Hepatocyte (in vitro differentiated cells): ENCODE results near the gene ATP6V0B. TPM values are rescaled to one million over a fixed set of nuclear protein-coding genes. Genes with fewer than 3 reads are reported as not detected.

Experiments used
- DNase-seq: peaks from one replicate; pipeline ENCODE4 v3.0.0-alpha.2; 2016; ENCODE audit warnings: low spot score
- H2AFZ ChIP-seq: fragments of 200-600 bp; sonication (generic); 2 replicates; pipeline ENCODE4 v1.6.0; 2016; ENCODE audit warnings: antibody characterized with exemption, mild to moderate bottlenecking
- H3K27ac ChIP-seq: fragments of 200-600 bp; sonication (generic); 2 replicates; pipeline ENCODE4 v1.5.1; 2016; ENCODE audit warnings: mild to moderate bottlenecking
- H3K27me3 ChIP-seq: fragments of 200-600 bp; sonication (generic); 2 replicates; pipeline ENCODE4 v1.6.1; 2016
- H3K36me3 ChIP-seq: fragments of 200-600 bp; sonication (generic); replicated peaks from 2 replicates; pipeline ENCODE4 v1.5.1; 2016; ENCODE audit warnings: low read depth; ENCODE audit not compliant: insufficient read depth
- H3K4me1 ChIP-seq: fragments of 200-600 bp; sonication (generic); 2 replicates; pipeline ENCODE4 v1.5.1; 2016; ENCODE audit warnings: mild to moderate bottlenecking, moderate library complexity; ENCODE audit not compliant: insufficient read depth
- H3K4me2 ChIP-seq: fragments of 200-600 bp; sonication (generic); 2 replicates; pipeline ENCODE4 v1.6.0; 2016
- H3K4me3 ChIP-seq: fragments of 200-600 bp; sonication (generic); 2 replicates; pipeline ENCODE4 v1.5.1; 2016; ENCODE audit warnings: mild to moderate bottlenecking
- H3K79me2 ChIP-seq: fragments of 200-600 bp; sonication (generic); 2 replicates; pipeline ENCODE4 v1.6.0; 2017; ENCODE audit warnings: mild to moderate bottlenecking
- H3K9me2 ChIP-seq: fragments of 200-600 bp; sonication (generic); replicated peaks from 2 replicates; pipeline ENCODE4 v1.6.0; 2017; ENCODE audit warnings: mild to moderate bottlenecking; ENCODE audit not compliant: insufficient read depth
- H3K9me3 ChIP-seq: fragments of 200-600 bp; sonication (generic); 2 replicates; pipeline ENCODE4 v1.5.1; 2016; ENCODE audit warnings: low read depth, mild to moderate bottlenecking
- H4K20me1 ChIP-seq: fragments of 200-600 bp; sonication (generic); 2 replicates; pipeline ENCODE4 v1.6.0; 2016; ENCODE audit warnings: mild to moderate bottlenecking; ENCODE audit not compliant: insufficient read depth, poor library complexity, severe bottlenecking
- CTCF ChIP-seq: fragments of 200-600 bp; sonication (generic); IDR thresholded peaks from 2 replicates; pipeline ENCODE4 v1.5.1; 2016; ENCODE audit warnings: antibody characterized with exemption, mild to moderate bottlenecking; ENCODE audit not compliant: poor library complexity
- EZH2 ChIP-seq: fragments of 200-600 bp; sonication (generic); IDR thresholded peaks from 2 replicates; pipeline ENCODE4 v1.6.1; 2016; ENCODE audit warnings: antibody characterized with exemption, mild to moderate bottlenecking, borderline replicate concordance
- EZH2phosphoT487 ChIP-seq: fragments of 200-600 bp; sonication (generic); IDR thresholded peaks from one replicate; pipeline ENCODE4 v1.6.1; 2018; ENCODE audit warnings: antibody characterized with exemption, mild to moderate bottlenecking, low read depth, moderate library complexity; ENCODE audit not compliant: unreplicated experiment, severe bottlenecking
- WGBS: methylation state at CpG from one replicate; pipeline ENCODE4 v1.1.6; 2016; ENCODE audit warnings: low lambda C conversion rate; ENCODE audit errors: missing lambda C conversion rate; 5-methylcytosine and 5-hydroxymethylcytosine counted together
- polyA plus RNA-seq: library from polyadenylated mRNA; unstranded; fragments of >200 nt; fragmentation: Nextera tagmentation; extraction: Ambion mirVana; gene quantifications from 2 replicates; pipeline ENCODE4 v1.2.1, GENCODE V29; 2016
- total RNA-seq: library from RNA; depleted of rRNA; stranded (reverse); fragments of >200 nt; gene quantifications from 2 replicates; pipeline ENCODE4 v1.2.3, GENCODE V29; 2014

ATP6V0B gene
- total and polyA plus RNA-seq, 2 experiments from 2014 or later = 195 to 366 TPM

- Histone ChIP-seq H3K79me2 (peaks cover 53% of the 10 kb centered on the region), H4K20me1 (peaks cover 30% of the 10 kb centered on the region), H3K4me2 (peak within 1 kb of the TSS; percentile 99), H3K4me1 (peaks cover 35% of the 10 kb centered on the region), H3K9me3 (no peaks in the 10 kb centered on the region), H3K27ac (peak within 1 kb of the TSS; percentile 79), H3K4me3 (peak within 1 kb of the TSS; percentile 70), H3K27me3 (no peaks in the 10 kb centered on the region), H3K9me2 (no peaks in the 10 kb centered on the region), H3K36me3 (no peaks in the 10 kb centered on the region), H2AFZ (peak within 1 kb of the TSS; percentile 52)
- peak; percentile 77 for DNase-seq
- 9% methylated on average over 25 of the region's 54 CpGs for WGBS
- TF ChIP-seq EZH2phosphoT487 (no peak), EZH2 (no peak), CTCF (no peak)
Measured at GRCh38 chr1:43978551-43979260, 3.9 kb downstream of the ATP6V0B start, which contains the start of gene B4GALT2. Gene B4GALT2 (plus strand): TSS chr1:43979210. CDS start chr1:43981161, 1,951 bp downstream.

- Histone ChIP-seq H3K4me2 (peak overlapping the region; percentile 99), H3K79me2 (peaks cover 53% of the 10 kb centered on the region), H3K27ac (peak overlapping the region; percentile 79), H4K20me1 (peaks cover 30% of the 10 kb centered on the region), H3K9me2 (no peaks in the 10 kb centered on the region), H3K9me3 (no peaks in the 10 kb centered on the region), H3K36me3 (no peaks in the 10 kb centered on the region), H3K4me3 (peak overlapping the region; percentile 70), H3K27me3 (no peaks in the 10 kb centered on the region), H3K4me1 (peaks cover 35% of the 10 kb centered on the region), H2AFZ (peak overlapping the region; percentile 52)
- no CpG with 5 or more reads among the region's 45 CpGs for WGBS
- no peak for DNase-seq
- TF ChIP-seq CTCF (no peak), EZH2phosphoT487 (no peak), EZH2 (no peak)
Measured at GRCh38 chr1:43979261-43979527, 4.4 kb downstream of the ATP6V0B start.

GRCh38 chr1:43979528-43980254 lies 4.9 kb downstream of the ATP6V0B start:
- Histone ChIP-seq H4K20me1 (peaks cover 30% of the 10 kb centered on the region), H3K4me2 (peak overlapping the region; percentile 99), H3K4me3 (peak overlapping the region; percentile 70), H3K36me3 (no peaks in the 10 kb centered on the region), H3K9me2 (no peaks in the 10 kb centered on the region), H3K4me1 (peaks cover 35% of the 10 kb centered on the region), H3K79me2 (peaks cover 53% of the 10 kb centered on the region), H3K9me3 (no peaks in the 10 kb centered on the region), H2AFZ (peak overlapping the region; percentile 52), H3K27me3 (no peaks in the 10 kb centered on the region), H3K27ac (peak overlapping the region; percentile 79)
- DNase-seq = peak; percentile 77
- TF ChIP-seq EZH2 = no peak
- TF ChIP-seq CTCF = no peak
- no peak for TF ChIP-seq EZH2phosphoT487
- WGBS = 9% methylated on average over 18 of the region's 45 CpGs
